H1 (cell line): ENCODE data around the gene AANAT. TPM values are rescaled to one million over a fixed set of nuclear protein-coding genes. Genes with fewer than 3 reads are reported as not detected.

Experiments used
- CHD7 ChIP-seq: fragments of 300-600 bp; sonication (generic); IDR thresholded peaks from 2 replicates; pipeline ENCODE4 v1.7.1; 2012; ENCODE audit warnings: low read length, moderate library complexity, mild to moderate bottlenecking, inconsistent platforms; ENCODE audit not compliant: insufficient replicate concordance
- CREB1 ChIP-seq: IDR thresholded peaks from 2 replicates; pipeline ENCODE4 v1.6.1; 2012; ENCODE audit warnings: inconsistent platforms
- EP300 ChIP-seq, 2 experiments: IDR thresholded peaks; 1 replicate in 1 of 2; 2 replicates in 1 of 2; pipeline ENCODE4 v1.6.1; 2011 to 2012; ENCODE audit warnings: low read depth in 2 of 2, low read length in 2 of 2, mild to moderate bottlenecking in 2 of 2, borderline replicate concordance in 1 of 2, inconsistent platforms in 1 of 2, moderate library complexity in 1 of 2
- JUN ChIP-seq: IDR thresholded peaks from 2 replicates; pipeline ENCODE4 v1.6.1; 2011; ENCODE audit warnings: low read depth, mild to moderate bottlenecking, improper control_type of control experiment, low read length
- KDM5A ChIP-seq: fragments of 200-600 bp; IDR thresholded peaks from 2 replicates; pipeline ENCODE4 v1.7.1; 2012; ENCODE audit warnings: mild to moderate bottlenecking, low read length, inconsistent platforms, mixed read lengths
- NANOG ChIP-seq: IDR thresholded peaks from 2 replicates; pipeline ENCODE4 v1.6.1; 2011; ENCODE audit warnings: low read length, low read depth, mild to moderate bottlenecking, inconsistent platforms; ENCODE audit not compliant: insufficient read depth, poor library complexity, severe bottlenecking
- RAD21 ChIP-seq, 2 experiments: IDR thresholded peaks in 1 of 2; conservative IDR thresholded peaks in 1 of 2; 2 replicates each; pipeline ENCODE4 v1.6.1; 2011; ENCODE audit warnings: low read depth in 2 of 2, low read length in 2 of 2, improper control_type of control experiment in 1 of 2, inconsistent platforms in 1 of 2, mild to moderate bottlenecking in 1 of 2, moderate library complexity in 1 of 2
- RFX5 ChIP-seq: IDR thresholded peaks from 2 replicates; pipeline ENCODE4 v1.6.1; 2011; ENCODE audit warnings: low read depth, low read length, improper control_type of control experiment, borderline replicate concordance
- SIN3A ChIP-seq, 2 experiments: IDR thresholded peaks in 1 of 2; conservative IDR thresholded peaks in 1 of 2; 2 replicates each; pipeline ENCODE4 v1.6.1; 2011 to 2012; ENCODE audit warnings: low read length in 2 of 2, improper control_type of control experiment in 1 of 2, low read depth in 1 of 2, mild to moderate bottlenecking in 1 of 2
- SRF ChIP-seq: IDR thresholded peaks from 2 replicates; pipeline ENCODE4 v1.6.1; 2011; ENCODE audit warnings: mild to moderate bottlenecking, low read depth, low read length, moderate library complexity
- YY1 ChIP-seq: IDR thresholded peaks from 2 replicates; pipeline ENCODE4 v1.6.1; 2011; ENCODE audit warnings: low read depth, mild to moderate bottlenecking, low read length
- polyA plus RNA-seq, 7 experiments: library from polyadenylated mRNA; depleted of rRNA in 3 of 7; stranded (reverse) in 5 of 7; unstranded in 2 of 7; fragments of >200 nt in 5 of 7; fragments of 200-250 nt in 2 of 7; gene quantifications; 1 replicate in 5 of 7; 2 replicates in 1 of 7; 4 replicates in 1 of 7; pipeline versions ENCODE4 v1.2.1 to v1.2.3, GENCODE V29; 2011 to 2013; ENCODE audit warnings: missing spikeins in 2 of 7, mixed read lengths in 2 of 7
- total RNA-seq: library from RNA; stranded (reverse); fragmentation: NEBNext Ultra II Directional; extraction: Animal tissue kit (Norgen Biotek cat#: 25700); gene quantifications from 2 replicates; pipeline ENCODE4 v1.2.1, GENCODE V29; 2021

Gene AANAT
- total and polyA plus RNA-seq, 2 of the 8 experiments (the other 6 are each of a cell fraction or from before 2014, with no cell fraction given): 0.53 TPM; not detected in 1

DNA sequence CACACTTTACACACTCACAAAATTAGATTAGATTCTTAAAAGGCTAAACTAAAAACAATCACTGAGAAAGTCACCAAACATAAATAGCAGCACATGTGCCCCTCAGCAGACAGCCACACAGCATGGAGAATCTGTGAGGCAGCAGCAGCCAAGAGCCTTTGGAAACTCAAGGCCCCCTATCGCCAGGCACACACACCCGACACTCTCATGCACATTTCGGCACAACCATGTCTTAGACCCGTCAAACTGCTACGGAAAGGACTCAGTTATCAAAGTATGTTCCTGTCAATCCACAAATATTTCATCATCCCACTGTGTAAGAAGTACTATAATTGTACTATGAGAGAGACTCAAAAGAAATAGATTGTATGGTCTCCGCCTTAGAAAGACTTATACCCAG, 35.4 kb upstream of the AANAT start (continued):
- no peak for TF ChIP-seq CHD7
- TF ChIP-seq JUN: no peak
- TF ChIP-seq NANOG: no peak
- TF ChIP-seq RAD21 (IDR thresholded peaks at IDR 0.05 in 1 of 2, conservative IDR thresholded peaks at IDR 0.05 in 1 of 2; ENCODE audit: low read depth in 2 of 2, low read length in 2 of 2): no peak
- no peak for TF ChIP-seq YY1
- no peak for TF ChIP-seq EP300 (IDR thresholded peaks at IDR 0.05; ENCODE audit: borderline replicate concordance in 1 of 2, low read depth in 2 of 2, low read length in 2 of 2)
- TF ChIP-seq SRF: no peak
- TF ChIP-seq CREB1: no peak
- TF ChIP-seq SIN3A (conservative IDR thresholded peaks at IDR 0.05 in 1 of 2, IDR thresholded peaks at IDR 0.05 in 1 of 2; ENCODE audit: low read depth in 1 of 2, low read length in 2 of 2): no peak
- TF ChIP-seq KDM5A: no peak
- no peak for TF ChIP-seq RFX5
